DOHH2 (cell line): ENCODE measurements around the gene SPRTN.

Experiments
- EZH2phosphoT487 ChIP-seq: fragments of 200-600 bp; sonication (generic); IDR thresholded peaks from 2 replicates; pipeline ENCODE4 v1.6.1; 2017; ENCODE audit warnings: borderline replicate concordance, mild to moderate bottlenecking, antibody characterized with exemption, low read length, moderate library complexity, mixed read lengths
- TF ChIP-seq, protein P1 (sequence below): fragments of 200-600 bp; sonication (generic); IDR thresholded peaks from one replicate; pipeline ENCODE4 v1.5.1; 2014; ENCODE audit warnings: antibody characterized with exemption, mild to moderate bottlenecking, low read depth, low read length; ENCODE audit not compliant: poor library complexity, severe bottlenecking

GRCh38 chr1:231355171-231355570 lies 17.1 kb downstream of the SPRTN start:
- TF ChIP-seq, protein P1, sequence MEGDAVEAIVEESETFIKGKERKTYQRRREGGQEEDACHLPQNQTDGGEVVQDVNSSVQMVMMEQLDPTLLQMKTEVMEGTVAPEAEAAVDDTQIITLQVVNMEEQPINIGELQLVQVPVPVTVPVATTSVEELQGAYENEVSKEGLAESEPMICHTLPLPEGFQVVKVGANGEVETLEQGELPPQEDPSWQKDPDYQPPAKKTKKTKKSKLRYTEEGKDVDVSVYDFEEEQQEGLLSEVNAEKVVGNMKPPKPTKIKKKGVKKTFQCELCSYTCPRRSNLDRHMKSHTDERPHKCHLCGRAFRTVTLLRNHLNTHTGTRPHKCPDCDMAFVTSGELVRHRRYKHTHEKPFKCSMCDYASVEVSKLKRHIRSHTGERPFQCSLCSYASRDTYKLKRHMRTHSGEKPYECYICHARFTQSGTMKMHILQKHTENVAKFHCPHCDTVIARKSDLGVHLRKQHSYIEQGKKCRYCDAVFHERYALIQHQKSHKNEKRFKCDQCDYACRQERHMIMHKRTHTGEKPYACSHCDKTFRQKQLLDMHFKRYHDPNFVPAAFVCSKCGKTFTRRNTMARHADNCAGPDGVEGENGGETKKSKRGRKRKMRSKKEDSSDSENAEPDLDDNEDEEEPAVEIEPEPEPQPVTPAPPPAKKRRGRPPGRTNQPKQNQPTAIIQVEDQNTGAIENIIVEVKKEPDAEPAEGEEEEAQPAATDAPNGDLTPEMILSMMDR, result no peak
- no peak for TF ChIP-seq EZH2phosphoT487
